H1 (cell line): ENCODE measurements around the gene ARHGAP8. TPM values are rescaled to one million over a fixed set of nuclear protein-coding genes. Genes with fewer than 3 reads are reported as not detected.

ENCODE experiments used
- CTCF ChIA-PET: fragments of 300-600 bp; sonication (Branson Sonifier 250); formaldehyde crosslinking; loops from one replicate; lab custom pipeline; 2021; ENCODE audit not compliant: partially characterized antibody; lab: Charles Lee
- POLR2A ChIA-PET: fragments of 300-600 bp; sonication (Branson Sonifier 250); formaldehyde crosslinking; loops from one replicate; lab custom pipeline; 2021; ENCODE audit warnings: inconsistent platforms; ENCODE audit not compliant: partially characterized antibody; lab: Charles Lee
- DNase-seq, 2 experiments: peaks; one replicate each; pipeline versions ENCODE4 v3.0.0 to v3.0.0-alpha.2; 2010 to 2022; ENCODE audit warnings: low spot score in 2 of 2, low read depth in 1 of 2, mixed read lengths in 1 of 2
- FAIRE-seq: peaks from 2 replicates; lab custom pipeline; 2011; peaks lifted over from hg19 to GRCh38; lab: Jason Lieb, UNC
- H2AFZ ChIP-seq: 2 replicates; pipeline ENCODE4 v1.8.1; 2012; ENCODE audit warnings: low read length, inconsistent platforms
- H2AK5ac ChIP-seq: 2 replicates; pipeline ENCODE4 v1.6.1; 2013; ENCODE audit warnings: low read depth, low read length
- H2BK120ac ChIP-seq: replicated peaks from 2 replicates; pipeline ENCODE3; 2013; ENCODE audit warnings: low read depth, low read length, inconsistent platforms
- H2BK12ac ChIP-seq: 2 replicates; pipeline ENCODE4 v1.6.1; 2013; ENCODE audit warnings: low read depth, low read length
- H2BK15ac ChIP-seq: 2 replicates; pipeline ENCODE4 v1.6.1; 2013; ENCODE audit warnings: low read length
- H2BK20ac ChIP-seq: 2 replicates; pipeline ENCODE4 v1.6.1; 2013; ENCODE audit warnings: low read length
- H2BK5ac ChIP-seq: 2 replicates; pipeline ENCODE4 v1.6.1; 2013; ENCODE audit warnings: low read depth, low read length
- H3K14ac ChIP-seq: 2 replicates; pipeline ENCODE4 v1.6.1; 2013; ENCODE audit warnings: inconsistent platforms; ENCODE audit not compliant: insufficient read length
- H3K18ac ChIP-seq: 2 replicates; pipeline ENCODE4 v1.6.1; 2013; ENCODE audit warnings: low read length; ENCODE audit errors: extremely low read depth
- H3K23ac ChIP-seq: 2 replicates; pipeline ENCODE4 v1.6.1; 2013; ENCODE audit warnings: inconsistent platforms; ENCODE audit not compliant: insufficient read length
- H3K23me2 ChIP-seq: 2 replicates; pipeline ENCODE4 v1.6.1; 2013; ENCODE audit warnings: low read depth, low read length
- H3K27ac ChIP-seq: 2 replicates; pipeline ENCODE4 v1.6.1; 2011; ENCODE audit warnings: low read depth, low read length, inconsistent platforms
- H3K27me3 ChIP-seq, 4 experiments: replicated peaks in 1 of 4; 1 replicate in 1 of 4; 2 replicates in 3 of 4; pipeline versions ENCODE4 v1.6.1 to v1.8.1; 2011 to 2013; ENCODE audit warnings: low read length in 3 of 4, mild to moderate bottlenecking in 3 of 4, inconsistent platforms in 2 of 4, mixed read lengths in 2 of 4, moderate library complexity in 1 of 4; ENCODE audit not compliant: control insufficient read depth in 3 of 4, insufficient read depth in 3 of 4; ENCODE audit errors: extremely low read depth in 1 of 4
- H3K36me3 ChIP-seq, 4 experiments: 2 replicates each; pipeline versions ENCODE4 v1.6.1 to v1.8.1; 2011 to 2013; ENCODE audit warnings: mild to moderate bottlenecking in 4 of 4, low read length in 3 of 4, moderate library complexity in 2 of 4, control low read depth in 1 of 4, inconsistent platforms in 1 of 4; ENCODE audit not compliant: insufficient read depth in 4 of 4, control insufficient read depth in 2 of 4
- H3K4ac ChIP-seq: replicated peaks from 2 replicates; pipeline ENCODE3; 2013; ENCODE audit warnings: low read length, low read depth, mixed read lengths, inconsistent platforms; ENCODE audit not compliant: insufficient read length
- H3K4me1 ChIP-seq, 4 experiments: replicated peaks in 1 of 4; 1 replicate in 1 of 4; 2 replicates in 3 of 4; pipeline versions ENCODE4 v1.6.1 to v1.8.1; 2011 to 2013; ENCODE audit warnings: low read length in 3 of 4, inconsistent platforms in 2 of 4, mixed read lengths in 1 of 4; ENCODE audit not compliant: insufficient read depth in 4 of 4, control insufficient read depth in 3 of 4
- H3K4me2 ChIP-seq, 2 experiments: 2 replicates each; pipeline versions ENCODE4 v1.6.1 to v1.8.1; 2011 to 2013; ENCODE audit warnings: low read depth in 2 of 2, low read length in 2 of 2, control low read depth in 1 of 2, inconsistent platforms in 1 of 2, mild to moderate bottlenecking in 1 of 2; ENCODE audit not compliant: insufficient read depth in 1 of 2
- H3K4me3 ChIP-seq, 4 experiments: fragments of 200-600, 300-600 bp in 1 of 4; sonication (generic), shearing (Covaris generic), sonication (Bioruptor Twin) in 1 of 4; 2 replicates each; pipeline versions ENCODE4 v1.5.1 to v1.8.1; 2011 to 2016; ENCODE audit warnings: low read length in 4 of 4, low read depth in 3 of 4, control low read depth in 2 of 4, inconsistent platforms in 2 of 4, mild to moderate bottlenecking in 2 of 4, mixed read lengths in 1 of 4, moderate library complexity in 1 of 4; ENCODE audit not compliant: insufficient read depth in 2 of 4; ENCODE audit errors: extremely low read depth in 1 of 4
- H3K56ac ChIP-seq: replicated peaks from 2 replicates; pipeline ENCODE3; 2013; ENCODE audit warnings: low read depth, mild to moderate bottlenecking, mixed read lengths, low read length, inconsistent platforms; ENCODE audit not compliant: insufficient read length
- H3K79me1 ChIP-seq: 2 replicates; pipeline ENCODE4 v1.6.1; 2013; ENCODE audit warnings: low read depth, low read length, control low read depth
- H3K79me2 ChIP-seq, 2 experiments: 2 replicates each; pipeline versions ENCODE4 v1.6.1 to v1.8.1; 2012 to 2013; ENCODE audit warnings: low read length in 2 of 2, mild to moderate bottlenecking in 2 of 2, inconsistent platforms in 1 of 2; ENCODE audit not compliant: insufficient read depth in 2 of 2, control insufficient read depth in 1 of 2
- H3K9ac ChIP-seq, 4 experiments: replicated peaks in 1 of 4; 1 replicate in 1 of 4; 2 replicates in 3 of 4; pipeline versions ENCODE4 v1.6.1 to v1.8.1; 2011 to 2013; ENCODE audit warnings: low read depth in 3 of 4, low read length in 3 of 4, control low read depth in 2 of 4, mild to moderate bottlenecking in 2 of 4, moderate library complexity in 2 of 4, inconsistent platforms in 1 of 4; ENCODE audit errors: extremely low read depth in 1 of 4
- H3K9me3 ChIP-seq, 2 experiments: 2 replicates each; pipeline versions ENCODE4 v1.6.1 to v1.8.1; 2012 to 2013; ENCODE audit warnings: mild to moderate bottlenecking in 2 of 2, moderate library complexity in 2 of 2, control low read depth in 1 of 2, inconsistent platforms in 1 of 2, low read depth in 1 of 2, low read length in 1 of 2, mixed read lengths in 1 of 2; ENCODE audit not compliant: insufficient read depth in 2 of 2
- H4K20me1 ChIP-seq, 2 experiments: replicated peaks in 1 of 2; 2 replicates each; pipeline versions ENCODE3 to v1.8.1; 2011 to 2013; ENCODE audit warnings: inconsistent platforms in 2 of 2, low read length in 2 of 2, mild to moderate bottlenecking in 1 of 2; ENCODE audit not compliant: insufficient read depth in 2 of 2, control insufficient read depth in 1 of 2
- H4K5ac ChIP-seq: 2 replicates; pipeline ENCODE4 v1.6.1; 2013; ENCODE audit warnings: low read length, low read depth, mixed read lengths, inconsistent platforms; ENCODE audit not compliant: insufficient read length
- H4K8ac ChIP-seq: 2 replicates; pipeline ENCODE4 v1.8.0; 2013; ENCODE audit warnings: mild to moderate bottlenecking, moderate library complexity, low read length, inconsistent platforms; ENCODE audit not compliant: insufficient read depth; ENCODE audit errors: extremely low read depth
- H4K91ac ChIP-seq: replicated peaks from 2 replicates; pipeline ENCODE3; 2013; ENCODE audit warnings: low read length, mixed read lengths, inconsistent platforms; ENCODE audit not compliant: insufficient read length
- CTBP2 ChIP-seq: IDR thresholded peaks from 2 replicates; pipeline ENCODE4 v1.7.0; 2011; ENCODE audit warnings: borderline replicate concordance, mild to moderate bottlenecking, moderate library complexity, mixed read lengths, low read length; ENCODE audit not compliant: insufficient read depth, insufficient read length
- CTCF ChIP-seq, 3 experiments: IDR thresholded peaks; 1 replicate in 2 of 3; 2 replicates in 1 of 3; pipeline versions ENCODE4 v1.5.1 to v1.6.1; 2011; ENCODE audit warnings: low read length in 3 of 3, mild to moderate bottlenecking in 3 of 3, inconsistent platforms in 2 of 3, low read depth in 1 of 3, moderate library complexity in 1 of 3; ENCODE audit not compliant: insufficient read depth in 1 of 3; ENCODE audit errors: control extremely low read depth in 1 of 3
- KDM4A ChIP-seq: IDR thresholded peaks from one replicate; pipeline ENCODE4 v1.7.1; 2012; ENCODE audit warnings: low read depth, mild to moderate bottlenecking, moderate library complexity, low read length, inconsistent platforms; ENCODE audit not compliant: severe bottlenecking
- MAX ChIP-seq: IDR thresholded peaks from 2 replicates; pipeline ENCODE4 v1.6.1; 2012; ENCODE audit warnings: inconsistent platforms
- RAD21 ChIP-seq, 2 experiments: IDR thresholded peaks in 1 of 2; conservative IDR thresholded peaks in 1 of 2; 2 replicates each; pipeline ENCODE4 v1.6.1; 2011; ENCODE audit warnings: low read depth in 2 of 2, low read length in 2 of 2, improper control_type of control experiment in 1 of 2, inconsistent platforms in 1 of 2, mild to moderate bottlenecking in 1 of 2, moderate library complexity in 1 of 2
- WGBS, 2 experiments: shearing (Covaris generic) in 1 of 2; methylation state at CpG; one replicate each; pipeline versions ENCODE4 v1.1.6 to v1.1.7; 2013 to 2015; ENCODE audit warnings: low lambda C conversion rate in 2 of 2, mixed read lengths in 2 of 2, inconsistent platforms in 1 of 2, low coverage in 1 of 2, missing lambda C conversion rate in 1 of 2; ENCODE audit not compliant: insufficient replicate concordance in 2 of 2, insufficient coverage in 1 of 2, insufficient read length in 1 of 2; ENCODE audit errors: extremely low coverage in 1 of 2, missing lambda C conversion rate in 1 of 2; 5-methylcytosine and 5-hydroxymethylcytosine counted together
- polyA plus RNA-seq, 7 experiments: library from polyadenylated mRNA; depleted of rRNA in 3 of 7; stranded (reverse) in 5 of 7; unstranded in 2 of 7; fragments of >200 nt in 5 of 7; fragments of 200-250 nt in 2 of 7; gene quantifications; 1 replicate in 5 of 7; 2 replicates in 1 of 7; 4 replicates in 1 of 7; pipeline versions ENCODE4 v1.2.1 to v1.2.3, GENCODE V29; 2011 to 2013; ENCODE audit warnings: missing spikeins in 2 of 7, mixed read lengths in 2 of 7
- total RNA-seq: library from RNA; stranded (reverse); fragmentation: NEBNext Ultra II Directional; extraction: Animal tissue kit (Norgen Biotek cat#: 25700); gene quantifications from 2 replicates; pipeline ENCODE4 v1.2.1, GENCODE V29; 2021

Gene ARHGAP8
- total and polyA plus RNA-seq, 2 of the 8 experiments (the other 6 are each of a cell fraction or from before 2014, with no cell fraction given): 35.6 to 47.7 TPM

- Histone ChIP-seq H3K27ac (no peak overlapping the region), H3K4ac (no peak overlapping the region), H2BK120ac (no peak overlapping the region), H3K36me3 (peaks cover 0 to 3% (median under 1%) of the 10 kb centered on the region in 4 experiments; a peak in 5 of 8 replicates), H4K8ac (no peak overlapping the region), H3K4me2 (peak overlapping the region; percentile 14 to 23; a peak in 2 of 4 replicates), H2BK15ac (0 out of 2 replicates have a peak overlapping the region, but pooled peaks have one; percentile 20), H3K9ac (no peak overlapping the region), H3K4me1 (peaks cover 7 to 10% (median 9%) of the 10 kb centered on the region in 4 experiments), H2BK5ac (no peak overlapping the region; the same call in 1 of the 2 replicates)
- peak in 1 of 2 experiments; percentile 80 for DNase-seq
- TF ChIP-seq MAX: 0 out of 2 replicates have a peak, but pooled peaks have one; percentile 29
- TF ChIP-seq RAD21 (IDR thresholded peaks at IDR 0.05 in 1 of 2, conservative IDR thresholded peaks at IDR 0.05 in 1 of 2; ENCODE audit: low read depth in 2 of 2, low read length in 2 of 2): peak; percentile 9 to 47; a peak in 3 of 4 replicates
- peak; percentile 54 to 86 (median 78) for TF ChIP-seq CTCF (IDR thresholded peaks at IDR 0.05; ENCODE audit: control extremely low read depth in 1 of 3, insufficient read depth in 1 of 3, low read depth in 1 of 3, low read length in 3 of 3)
- TF ChIP-seq KDM4A: no peak
- TF ChIP-seq CTBP2: no peak
- TF ChIP-seq, all 59 proteins: peak for 3
- H3K79me2 ChIP-seq: no peaks in the 10 kb centered on the region
- H2BK12ac ChIP-seq: peak overlapping the region; percentile 84; the same call in 1 of the 2 replicates
- 0 out of 2 replicates have a peak, but pooled peaks cover under 1% of the 10 kb centered on the region for H3K23me2 ChIP-seq
- H4K5ac ChIP-seq: no peak overlapping the region
- peak overlapping the region; percentile 66; the same call in 1 of the 2 replicates for H3K18ac ChIP-seq
- no peak overlapping the region for H3K56ac ChIP-seq
- ChIA-PET POLR2A (interaction anchor here (0.9 to 1.6 kb wide), 5 partner anchors 8 to 110 kb away, joined by 3 to 6 read pairs (median 4); no protein-coding TSS in a partner anchor), CTCF (interaction anchor here (0.6 to 3.7 kb wide), 15 partner anchors 9 to 1037 kb away, joined by 3 to 22 read pairs (median 4); no protein-coding TSS in a partner anchor)
- WGBS, 2 experiments: 90% methylated on average over 17 of the region's 21 CpGs; no CpG with 5 or more reads in 1 of the 2 experiments
- no peak overlapping the region for H3K14ac ChIP-seq
- no peak overlapping the region for H2AK5ac ChIP-seq
- no peak overlapping the region for H2AFZ ChIP-seq
- H4K91ac ChIP-seq: no peak overlapping the region
- H3K27me3 ChIP-seq: no peaks in the 10 kb centered on the region
- no peaks in the 10 kb centered on the region for H3K79me1 ChIP-seq
- no peak overlapping the region for H3K23ac ChIP-seq
- no peaks in the 10 kb centered on the region for H3K9me3 ChIP-seq
- H3K4me3 ChIP-seq: no peak overlapping the region
- peak overlapping the region; percentile 40; the same call in 1 of the 2 replicates for H2BK20ac ChIP-seq
- no peak for FAIRE-seq
- H4K20me1 ChIP-seq: peaks cover 4 to 7% of the 10 kb centered on the region in 2 experiments
Observed at GRCh38 chr22:44807915-44808690, 55.7 kb downstream of the ARHGAP8 start.
